ENCODE results near the gene DNMT3L.

DNA sequence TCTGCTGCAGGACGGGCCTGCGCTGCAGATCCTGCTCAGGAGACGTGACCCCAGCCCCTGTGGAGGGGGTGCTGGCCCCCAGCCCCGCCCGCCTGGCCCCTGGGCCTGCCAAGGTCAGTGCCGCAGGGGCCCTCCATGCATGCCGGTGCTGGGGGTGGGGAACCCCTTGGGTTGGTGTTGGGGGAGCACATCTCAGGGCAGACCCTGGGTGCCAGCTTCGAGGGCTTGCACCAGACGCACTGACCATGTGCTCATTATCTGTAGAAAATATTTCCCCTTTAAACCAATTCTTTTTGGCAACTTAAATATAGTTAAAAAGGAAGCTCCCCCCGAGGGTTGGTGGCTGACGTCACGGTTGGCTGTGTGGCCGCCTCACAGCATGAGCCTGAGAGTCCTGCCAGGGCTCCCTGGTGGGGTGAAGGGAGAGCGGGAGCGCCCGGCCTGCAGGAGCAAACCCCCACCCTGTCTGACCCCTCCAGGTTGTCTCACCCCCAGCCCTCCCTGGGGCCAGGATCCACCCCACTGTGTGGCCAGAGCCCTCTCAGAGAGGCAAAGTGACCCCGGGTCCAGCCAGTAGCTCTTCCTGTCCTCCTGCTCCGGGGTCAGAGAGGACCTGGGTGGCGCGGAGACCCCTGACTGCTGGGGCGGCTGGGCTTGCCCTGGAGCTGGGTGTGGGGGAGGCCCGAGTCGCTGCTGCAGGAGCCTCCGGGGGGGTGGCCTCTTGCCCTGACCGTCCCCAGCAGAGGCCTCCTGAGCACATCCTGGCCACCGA, 32.9 kb upstream of the DNMT3L start:
- TF ChIP-seq, protein P1, sequence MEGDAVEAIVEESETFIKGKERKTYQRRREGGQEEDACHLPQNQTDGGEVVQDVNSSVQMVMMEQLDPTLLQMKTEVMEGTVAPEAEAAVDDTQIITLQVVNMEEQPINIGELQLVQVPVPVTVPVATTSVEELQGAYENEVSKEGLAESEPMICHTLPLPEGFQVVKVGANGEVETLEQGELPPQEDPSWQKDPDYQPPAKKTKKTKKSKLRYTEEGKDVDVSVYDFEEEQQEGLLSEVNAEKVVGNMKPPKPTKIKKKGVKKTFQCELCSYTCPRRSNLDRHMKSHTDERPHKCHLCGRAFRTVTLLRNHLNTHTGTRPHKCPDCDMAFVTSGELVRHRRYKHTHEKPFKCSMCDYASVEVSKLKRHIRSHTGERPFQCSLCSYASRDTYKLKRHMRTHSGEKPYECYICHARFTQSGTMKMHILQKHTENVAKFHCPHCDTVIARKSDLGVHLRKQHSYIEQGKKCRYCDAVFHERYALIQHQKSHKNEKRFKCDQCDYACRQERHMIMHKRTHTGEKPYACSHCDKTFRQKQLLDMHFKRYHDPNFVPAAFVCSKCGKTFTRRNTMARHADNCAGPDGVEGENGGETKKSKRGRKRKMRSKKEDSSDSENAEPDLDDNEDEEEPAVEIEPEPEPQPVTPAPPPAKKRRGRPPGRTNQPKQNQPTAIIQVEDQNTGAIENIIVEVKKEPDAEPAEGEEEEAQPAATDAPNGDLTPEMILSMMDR (IDR thresholded peaks at IDR 0.05): no peak
- no peak for TF ChIP-seq POLR2A (IDR thresholded peaks at IDR 0.05)

Data from Peyer's patch (tissue), 4 donors.